KMS-11 (cell line): ENCODE data around the gene PLIN3.

Source experiments
- H2AFZ ChIP-seq: fragments of 200-600 bp; sonication (generic); 2 replicates; pipeline ENCODE4 v1.6.1; 2016; ENCODE audit warnings: antibody characterized with exemption, mixed run types, low read depth
- H3K27ac ChIP-seq: fragments of 200-600 bp; sonication (generic); 2 replicates; pipeline ENCODE4 v1.6.1; 2016; ENCODE audit warnings: mild to moderate bottlenecking, mixed run types
- H3K27me3 ChIP-seq: fragments of 200-600 bp; sonication (generic); 2 replicates; pipeline ENCODE4 v1.6.1; 2017; ENCODE audit warnings: mild to moderate bottlenecking, low read depth, mixed run types, moderate library complexity; ENCODE audit not compliant: insufficient read depth
- H3K36me3 ChIP-seq: fragments of 200-600 bp; sonication (generic); 2 replicates; pipeline ENCODE4 v1.6.1; 2017; ENCODE audit warnings: mild to moderate bottlenecking, mixed run types; ENCODE audit not compliant: insufficient read depth
- H3K4me1 ChIP-seq: fragments of 200-600 bp; sonication (generic); 2 replicates; pipeline ENCODE4 v1.6.1; 2016; ENCODE audit warnings: mild to moderate bottlenecking, low read depth, mixed run types; ENCODE audit not compliant: poor library complexity, severe bottlenecking
- H3K4me2 ChIP-seq: fragments of 200-600 bp; sonication (generic); 2 replicates; pipeline ENCODE4 v1.7.0; 2016; ENCODE audit warnings: mild to moderate bottlenecking, mixed run types
- H3K4me3 ChIP-seq: fragments of 200-600 bp; sonication (generic); IDR thresholded peaks from 2 replicates; pipeline ENCODE4 v1.6.1; 2017; ENCODE audit warnings: low read depth, low read length, mixed read lengths; ENCODE audit not compliant: insufficient read depth
- H3K79me2 ChIP-seq: fragments of 200-600 bp; sonication (generic); 2 replicates; pipeline ENCODE4 v1.6.1; 2016; ENCODE audit warnings: low read depth, mixed run types; ENCODE audit not compliant: insufficient read depth
- H3K9ac ChIP-seq: fragments of 200-600 bp; sonication (generic); 2 replicates; pipeline ENCODE4 v1.6.1; 2016; ENCODE audit warnings: mild to moderate bottlenecking, mixed run types
- H4K20me1 ChIP-seq: fragments of 200-600 bp; sonication (generic); 2 replicates; pipeline ENCODE4 v1.6.1; 2016; ENCODE audit warnings: mild to moderate bottlenecking, mixed run types; ENCODE audit not compliant: insufficient read depth
- TF ChIP-seq, protein P1 (sequence below): fragments of 200-600 bp; sonication (generic); conservative IDR thresholded peaks from 2 replicates; pipeline ENCODE4 v1.6.1; 2017; ENCODE audit warnings: low read depth, mild to moderate bottlenecking, antibody characterized with exemption, low read length, moderate library complexity, mixed read lengths

Gene PLIN3

DNA sequence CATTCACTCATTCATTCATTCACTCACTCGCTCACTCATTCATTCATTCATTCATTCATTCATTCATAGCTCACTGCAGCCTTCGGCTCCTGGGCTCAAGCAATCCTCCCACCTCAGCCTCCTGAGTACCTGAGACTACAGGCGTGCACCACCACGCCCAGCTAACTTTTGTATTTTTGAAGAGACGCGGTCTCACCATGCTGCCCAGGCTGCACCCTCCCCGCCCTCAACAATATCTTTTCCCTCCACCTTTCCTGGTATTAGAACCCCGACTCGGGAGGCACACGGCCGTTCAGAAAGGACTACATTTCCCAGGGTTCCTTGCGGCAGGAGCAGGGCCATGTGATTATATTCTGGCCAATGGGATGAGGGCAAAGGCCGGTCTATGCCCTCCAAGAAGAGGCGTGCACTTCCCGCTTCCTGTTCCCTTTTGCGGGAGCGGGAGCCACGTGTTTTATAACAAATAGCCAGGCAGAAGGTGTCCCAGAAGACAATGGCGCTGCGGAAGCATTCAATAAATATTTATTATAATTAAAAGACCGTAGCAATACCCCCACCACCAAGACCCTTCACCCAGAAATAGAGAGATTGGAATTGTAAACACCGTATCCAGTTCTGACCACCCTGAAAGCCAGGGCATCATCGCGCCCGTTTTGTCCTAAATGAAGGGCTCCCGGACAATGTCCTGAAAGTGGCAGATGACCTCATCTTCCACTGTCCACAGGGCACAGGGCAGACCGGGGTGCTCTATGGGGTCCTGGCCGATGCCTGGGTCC is 51.9 kb downstream of the PLIN3 start:
- peak overlapping the region; percentile 36; the same call in 1 of the 2 replicates for H2AFZ ChIP-seq
- H3K9ac ChIP-seq = no peak overlapping the region
- H3K4me2 ChIP-seq = peak overlapping the region; percentile 67; the same call in 1 of the 2 replicates
- no peak overlapping the region for H3K4me3 ChIP-seq
- H4K20me1 ChIP-seq = no peaks in the 10 kb centered on the region
- H3K36me3 ChIP-seq = no peaks in the 10 kb centered on the region
- TF ChIP-seq, protein P1, sequence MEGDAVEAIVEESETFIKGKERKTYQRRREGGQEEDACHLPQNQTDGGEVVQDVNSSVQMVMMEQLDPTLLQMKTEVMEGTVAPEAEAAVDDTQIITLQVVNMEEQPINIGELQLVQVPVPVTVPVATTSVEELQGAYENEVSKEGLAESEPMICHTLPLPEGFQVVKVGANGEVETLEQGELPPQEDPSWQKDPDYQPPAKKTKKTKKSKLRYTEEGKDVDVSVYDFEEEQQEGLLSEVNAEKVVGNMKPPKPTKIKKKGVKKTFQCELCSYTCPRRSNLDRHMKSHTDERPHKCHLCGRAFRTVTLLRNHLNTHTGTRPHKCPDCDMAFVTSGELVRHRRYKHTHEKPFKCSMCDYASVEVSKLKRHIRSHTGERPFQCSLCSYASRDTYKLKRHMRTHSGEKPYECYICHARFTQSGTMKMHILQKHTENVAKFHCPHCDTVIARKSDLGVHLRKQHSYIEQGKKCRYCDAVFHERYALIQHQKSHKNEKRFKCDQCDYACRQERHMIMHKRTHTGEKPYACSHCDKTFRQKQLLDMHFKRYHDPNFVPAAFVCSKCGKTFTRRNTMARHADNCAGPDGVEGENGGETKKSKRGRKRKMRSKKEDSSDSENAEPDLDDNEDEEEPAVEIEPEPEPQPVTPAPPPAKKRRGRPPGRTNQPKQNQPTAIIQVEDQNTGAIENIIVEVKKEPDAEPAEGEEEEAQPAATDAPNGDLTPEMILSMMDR = no peak
- peaks cover 36% of the 10 kb centered on the region for H3K4me1 ChIP-seq
- H3K79me2 ChIP-seq = no peaks in the 10 kb centered on the region
- H3K27me3 ChIP-seq = no peaks in the 10 kb centered on the region
- H3K27ac ChIP-seq = no peak overlapping the region

DNA sequence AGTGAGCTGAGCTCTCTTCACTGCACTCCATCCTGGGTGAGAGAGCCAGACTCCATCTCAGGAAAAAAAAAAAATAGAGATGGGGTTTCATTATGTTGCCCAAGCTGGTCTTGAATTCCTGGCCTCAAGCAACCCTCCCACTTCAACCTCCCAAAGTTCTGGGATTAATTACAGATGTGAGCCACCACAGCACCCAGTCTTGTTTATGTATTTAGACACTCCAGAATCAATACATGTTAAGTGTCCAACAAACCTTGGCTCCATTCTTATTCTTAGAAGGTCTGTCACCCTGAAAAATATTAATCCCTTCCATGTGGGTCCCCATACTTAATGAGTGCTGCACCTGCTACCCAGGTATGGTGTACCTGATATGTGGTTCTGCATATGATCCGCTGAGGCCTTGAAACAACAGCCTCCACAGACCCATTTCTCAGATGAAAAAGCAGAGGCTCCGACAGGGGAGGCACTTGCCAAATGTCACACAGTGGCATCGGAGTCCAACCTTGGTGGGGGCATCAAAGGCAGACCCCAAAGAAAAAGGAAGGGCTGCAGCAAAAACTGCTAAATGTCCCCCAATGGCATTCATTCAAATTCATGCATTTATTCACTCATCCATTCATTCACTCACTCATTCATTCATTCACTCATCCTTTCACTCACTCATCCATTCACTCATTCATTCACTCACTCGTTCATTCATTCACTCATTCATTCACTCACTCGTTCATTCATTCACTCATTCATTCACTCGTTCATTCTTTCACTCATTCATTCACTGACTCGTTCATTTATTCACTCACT is 52.6 kb downstream of the PLIN3 start:
- H4K20me1 ChIP-seq = no peaks in the 10 kb centered on the region
- peaks cover 36% of the 10 kb centered on the region for H3K4me1 ChIP-seq
- no peak overlapping the region for H3K4me3 ChIP-seq
- 0 out of 2 replicates have a peak overlapping the region, but pooled peaks have one; percentile 67 for H3K4me2 ChIP-seq
- TF ChIP-seq, protein P1 = no peak
- H2AFZ ChIP-seq = peak overlapping the region; percentile 36; the same call in 1 of the 2 replicates
- no peaks in the 10 kb centered on the region for H3K27me3 ChIP-seq
- no peak overlapping the region for H3K27ac ChIP-seq
- H3K36me3 ChIP-seq = no peaks in the 10 kb centered on the region
- H3K79me2 ChIP-seq = no peaks in the 10 kb centered on the region
- H3K9ac ChIP-seq = no peak overlapping the region

- no peaks in the 10 kb centered on the region for H4K20me1 ChIP-seq
- H3K4me1 ChIP-seq = peaks cover 39% of the 10 kb centered on the region
- TF ChIP-seq, protein P1 = peak; percentile 86
- no peak overlapping the region for H3K4me2 ChIP-seq
- no peaks in the 10 kb centered on the region for H3K27me3 ChIP-seq
- no peak overlapping the region for H3K9ac ChIP-seq
- no peak overlapping the region for H3K4me3 ChIP-seq
- H3K27ac ChIP-seq = no peak overlapping the region
- H3K36me3 ChIP-seq = no peaks in the 10 kb centered on the region
- no peak overlapping the region for H2AFZ ChIP-seq
- H3K79me2 ChIP-seq = no peaks in the 10 kb centered on the region
These were observed 55.9 kb downstream of the PLIN3 start for GRCh38 chr19:4811328-4812131.

GRCh38 chr19:4807188-4807587 is 60.3 kb downstream of the PLIN3 start:
- H3K27me3 ChIP-seq = no peaks in the 10 kb centered on the region
- H2AFZ ChIP-seq = no peak overlapping the region
- H3K4me3 ChIP-seq = no peak overlapping the region
- H3K36me3 ChIP-seq = no peaks in the 10 kb centered on the region
- TF ChIP-seq, protein P1 = no peak
- no peaks in the 10 kb centered on the region for H3K79me2 ChIP-seq
- H4K20me1 ChIP-seq = no peaks in the 10 kb centered on the region
- H3K27ac ChIP-seq = no peak overlapping the region
- no peak overlapping the region for H3K4me2 ChIP-seq
- no peak overlapping the region for H3K9ac ChIP-seq
- peaks cover 3% of the 10 kb centered on the region for H3K4me1 ChIP-seq
